ENCODE results near the gene SLC39A13. TPM values are rescaled to one million over a fixed set of nuclear protein-coding genes. Genes with fewer than 3 reads are reported as not detected.
A peak's percentile ranks its signal among the peaks of the same experiment; 100 is the strongest.

SLC39A13 gene
- total and polyA plus RNA-seq, 2 of the 13 experiments (the other 11 are each of a cell fraction or from before 2014, with no cell fraction given) = 15.3 to 30.5 TPM

- TF ChIP-seq ETV5 (CRISPR knock-in tag; IDR thresholded peaks at IDR 0.05; ENCODE audit: borderline replicate concordance) = no peak; the same call in 1 of the 2 replicates
- peak; percentile 82 for TF ChIP-seq ELF1 (CRISPR knock-in tag; IDR thresholded peaks at IDR 0.05)
- TF ChIP-seq ETS1 (CRISPR knock-in tag; IDR thresholded peaks at IDR 0.05) = no peak
- peak; percentile 92 for TF ChIP-seq KAT8 (CRISPR knock-in tag; IDR thresholded peaks at IDR 0.05)
- no peak for TF ChIP-seq ZEB1 (IDR thresholded peaks at IDR 0.05; ENCODE audit: insufficient replicate concordance, low read depth)
- no peak for TF ChIP-seq ZNF766 (CRISPR knock-in tag; IDR thresholded peaks at IDR 0.05; ENCODE audit: borderline replicate concordance)
- TF ChIP-seq CENPT (CRISPR knock-in tag; IDR thresholded peaks at IDR 0.05; ENCODE audit: low read depth) = no peak
- TF ChIP-seq ZNF597 (CRISPR knock-in tag; IDR thresholded peaks at IDR 0.05) = no peak
- TF ChIP-seq, protein P1, sequence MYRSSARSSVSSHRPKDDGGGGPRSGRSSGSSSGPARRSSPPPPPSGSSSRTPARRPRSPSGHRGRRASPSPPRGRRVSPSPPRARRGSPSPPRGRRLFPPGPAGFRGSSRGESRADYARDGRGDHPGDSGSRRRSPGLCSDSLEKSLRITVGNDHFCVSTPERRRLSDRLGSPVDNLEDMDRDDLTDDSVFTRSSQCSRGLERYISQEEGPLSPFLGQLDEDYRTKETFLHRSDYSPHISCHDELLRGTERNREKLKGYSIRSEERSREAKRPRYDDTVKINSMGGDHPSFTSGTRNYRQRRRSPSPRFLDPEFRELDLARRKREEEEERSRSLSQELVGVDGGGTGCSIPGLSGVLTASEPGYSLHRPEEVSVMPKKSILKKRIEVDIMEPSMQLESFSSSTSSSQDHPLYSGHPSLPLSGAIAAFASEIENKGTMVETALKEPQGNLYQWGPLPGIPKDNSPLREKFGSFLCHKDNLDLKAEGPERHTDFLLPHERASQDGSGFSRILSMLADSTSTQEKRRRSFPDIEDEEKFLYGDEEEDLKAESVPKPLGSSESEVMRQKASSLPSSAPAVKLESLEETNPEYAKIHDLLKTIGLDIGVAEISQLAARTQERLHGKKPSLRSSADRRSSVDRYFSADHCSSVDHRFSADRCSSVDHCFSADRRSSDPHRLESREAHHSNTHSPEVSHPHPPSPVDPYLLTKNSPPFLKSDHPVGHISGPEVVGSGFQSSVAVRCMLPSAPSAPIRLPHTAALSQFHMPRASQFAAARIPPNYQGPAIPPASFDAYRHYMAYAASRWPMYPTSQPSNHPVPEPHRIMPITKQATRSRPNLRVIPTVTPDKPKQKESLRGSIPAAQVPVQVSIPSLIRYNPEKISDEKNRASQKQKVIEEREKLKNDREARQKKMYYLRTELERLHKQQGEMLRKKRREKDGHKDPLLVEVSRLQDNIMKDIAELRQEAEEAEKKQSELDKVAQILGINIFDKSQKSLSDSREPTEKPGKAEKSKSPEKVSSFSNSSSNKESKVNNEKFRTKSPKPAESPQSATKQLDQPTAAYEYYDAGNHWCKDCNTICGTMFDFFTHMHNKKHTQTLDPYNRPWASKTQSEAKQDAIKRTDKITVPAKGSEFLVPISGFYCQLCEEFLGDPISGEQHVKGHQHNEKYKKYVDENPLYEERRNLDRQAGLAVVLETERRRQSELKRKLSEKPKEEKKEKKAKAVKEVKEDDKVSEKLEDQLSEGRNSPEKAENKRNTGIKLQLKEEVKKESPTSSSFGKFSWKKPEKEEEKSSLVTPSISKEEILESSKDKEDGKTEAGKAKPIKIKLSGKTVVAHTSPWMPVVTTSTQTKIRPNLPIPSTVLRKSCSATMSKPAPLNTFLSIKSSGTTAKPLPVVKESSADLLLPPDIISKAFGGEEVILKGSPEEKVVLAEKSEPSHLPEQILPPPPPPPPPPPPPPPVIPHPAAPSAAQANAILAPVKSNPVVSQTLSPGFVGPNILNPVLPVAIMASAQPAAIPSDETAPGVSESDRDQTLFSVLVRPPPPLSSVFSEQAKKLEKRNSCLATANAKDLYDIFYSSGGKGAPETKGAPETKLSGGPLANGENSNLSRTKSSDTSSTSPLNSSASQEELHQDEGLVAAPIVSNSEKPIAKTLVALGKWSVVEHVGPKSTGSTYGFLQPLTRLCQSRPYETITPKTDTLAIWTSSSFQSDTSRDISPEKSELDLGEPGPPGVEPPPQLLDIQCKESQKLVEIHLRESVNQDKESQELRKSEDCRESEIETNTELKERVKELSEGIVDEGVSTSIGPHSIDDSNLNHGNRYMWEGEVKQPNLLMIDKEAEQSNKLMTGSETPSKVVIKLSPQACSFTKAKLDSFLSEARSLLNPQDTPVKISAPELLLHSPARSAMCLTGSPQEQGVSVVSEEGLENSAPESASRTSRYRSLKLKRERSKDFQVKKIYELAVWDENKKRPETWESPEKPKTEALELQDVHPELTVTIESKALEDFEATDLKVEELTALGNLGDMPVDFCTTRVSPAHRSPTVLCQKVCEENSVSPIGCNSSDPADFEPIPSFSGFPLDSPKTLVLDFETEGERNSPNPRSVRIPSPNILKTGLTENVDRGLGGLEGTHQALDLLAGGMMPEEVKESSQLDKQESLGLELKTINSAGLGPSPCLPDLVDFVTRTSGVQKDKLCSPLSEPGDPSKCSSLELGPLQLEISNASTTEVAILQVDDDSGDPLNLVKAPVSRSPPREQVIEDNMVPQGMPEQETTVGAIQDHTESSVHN (CRISPR knock-in tag; IDR thresholded peaks at IDR 0.05) = peak; percentile 91
- TF ChIP-seq, protein P2, sequence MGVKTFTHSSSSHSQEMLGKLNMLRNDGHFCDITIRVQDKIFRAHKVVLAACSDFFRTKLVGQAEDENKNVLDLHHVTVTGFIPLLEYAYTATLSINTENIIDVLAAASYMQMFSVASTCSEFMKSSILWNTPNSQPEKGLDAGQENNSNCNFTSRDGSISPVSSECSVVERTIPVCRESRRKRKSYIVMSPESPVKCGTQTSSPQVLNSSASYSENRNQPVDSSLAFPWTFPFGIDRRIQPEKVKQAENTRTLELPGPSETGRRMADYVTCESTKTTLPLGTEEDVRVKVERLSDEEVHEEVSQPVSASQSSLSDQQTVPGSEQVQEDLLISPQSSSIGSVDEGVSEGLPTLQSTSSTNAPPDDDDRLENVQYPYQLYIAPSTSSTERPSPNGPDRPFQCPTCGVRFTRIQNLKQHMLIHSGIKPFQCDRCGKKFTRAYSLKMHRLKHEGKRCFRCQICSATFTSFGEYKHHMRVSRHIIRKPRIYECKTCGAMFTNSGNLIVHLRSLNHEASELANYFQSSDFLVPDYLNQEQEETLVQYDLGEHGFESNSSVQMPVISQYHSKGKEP (CRISPR knock-in tag; IDR thresholded peaks at IDR 0.05) = no peak
- no peak for TF ChIP-seq RFX1 (IDR thresholded peaks at IDR 0.05)
- TF ChIP-seq ZNF333 (CRISPR knock-in tag; IDR thresholded peaks at IDR 0.05; ENCODE audit: borderline replicate concordance) = peak; percentile 85; the same call in 1 of the 2 replicates
- TF ChIP-seq ZNF20 (CRISPR knock-in tag; IDR thresholded peaks at IDR 0.05) = no peak
- TF ChIP-seq, protein P3, sequence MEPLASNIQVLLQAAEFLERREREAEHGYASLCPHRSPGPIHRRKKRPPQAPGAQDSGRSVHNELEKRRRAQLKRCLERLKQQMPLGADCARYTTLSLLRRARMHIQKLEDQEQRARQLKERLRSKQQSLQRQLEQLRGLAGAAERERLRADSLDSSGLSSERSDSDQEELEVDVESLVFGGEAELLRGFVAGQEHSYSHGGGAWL (CRISPR knock-in tag; IDR thresholded peaks at IDR 0.05) = no peak
- TF ChIP-seq KLF6 (CRISPR knock-in tag; IDR thresholded peaks at IDR 0.05) = 0 out of 2 replicates have a peak, but pooled peaks have one; percentile 42
These were observed 17.9 kb downstream of the SLC39A13 start, which contains the start of gene PSMC3 (continued) for GRCh38 chr11:47426062-47426956.
